VCaP (cell line): ENCODE measurements around the gene CALML3.
A peak's percentile ranks its signal among the peaks of the same experiment; 100 is the strongest.

Experiments used
- H3K27ac ChIP-seq: fragments of 450-650 bp; 2 replicates; pipeline ENCODE4 v1.5.1; 2017
- TF ChIP-seq, protein P1 (sequence below): fragments of 450-650 bp; conservative IDR thresholded peaks from 2 replicates; pipeline ENCODE4 v1.5.1; 2017; ENCODE audit warnings: mild to moderate bottlenecking, moderate library complexity

CALML3 gene

DNA sequence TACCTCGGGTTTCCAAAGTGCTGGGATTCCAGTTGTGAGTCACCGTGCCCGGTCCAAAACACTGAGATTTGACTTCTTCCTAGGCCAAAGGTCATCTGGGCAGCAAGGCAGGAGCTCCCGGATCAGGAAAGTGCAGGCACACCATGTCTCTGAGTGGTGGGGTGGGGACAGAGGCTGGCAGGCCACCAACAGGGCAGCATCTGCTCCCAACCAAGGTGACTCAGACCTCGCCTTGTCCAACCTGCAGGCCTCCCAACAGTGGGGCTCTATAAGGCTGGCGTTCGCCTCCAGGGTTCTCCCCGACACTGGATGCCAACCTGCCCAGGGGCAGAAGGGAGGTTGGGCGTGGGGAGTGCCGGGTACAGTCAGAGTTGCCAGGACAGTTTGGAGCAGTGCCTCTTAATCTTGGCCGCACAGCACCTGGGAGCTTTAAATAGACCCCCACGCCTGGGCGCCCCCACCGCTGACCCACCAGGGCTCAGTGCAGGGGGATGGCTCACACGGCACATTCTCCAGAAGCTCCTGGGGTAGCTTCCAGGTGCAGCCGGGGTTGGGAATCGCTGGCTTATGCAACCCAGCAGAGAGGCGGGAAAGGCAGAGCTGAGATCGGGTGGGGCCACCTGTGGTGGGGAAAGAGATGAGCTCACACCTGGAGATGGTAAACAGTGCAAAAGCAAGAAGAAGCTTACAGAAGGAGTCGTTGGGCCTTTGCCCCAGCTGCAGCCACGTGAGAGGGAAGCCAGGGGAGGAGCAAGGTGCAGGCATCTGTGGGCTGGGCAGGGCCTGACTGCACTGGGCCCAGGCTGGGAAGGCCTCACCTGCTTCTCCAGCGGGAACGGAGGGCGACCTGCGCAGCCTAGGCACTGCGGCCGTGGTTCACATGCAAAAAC, 36.2 kb upstream of the CALML3 start:
- TF ChIP-seq, protein P1, sequence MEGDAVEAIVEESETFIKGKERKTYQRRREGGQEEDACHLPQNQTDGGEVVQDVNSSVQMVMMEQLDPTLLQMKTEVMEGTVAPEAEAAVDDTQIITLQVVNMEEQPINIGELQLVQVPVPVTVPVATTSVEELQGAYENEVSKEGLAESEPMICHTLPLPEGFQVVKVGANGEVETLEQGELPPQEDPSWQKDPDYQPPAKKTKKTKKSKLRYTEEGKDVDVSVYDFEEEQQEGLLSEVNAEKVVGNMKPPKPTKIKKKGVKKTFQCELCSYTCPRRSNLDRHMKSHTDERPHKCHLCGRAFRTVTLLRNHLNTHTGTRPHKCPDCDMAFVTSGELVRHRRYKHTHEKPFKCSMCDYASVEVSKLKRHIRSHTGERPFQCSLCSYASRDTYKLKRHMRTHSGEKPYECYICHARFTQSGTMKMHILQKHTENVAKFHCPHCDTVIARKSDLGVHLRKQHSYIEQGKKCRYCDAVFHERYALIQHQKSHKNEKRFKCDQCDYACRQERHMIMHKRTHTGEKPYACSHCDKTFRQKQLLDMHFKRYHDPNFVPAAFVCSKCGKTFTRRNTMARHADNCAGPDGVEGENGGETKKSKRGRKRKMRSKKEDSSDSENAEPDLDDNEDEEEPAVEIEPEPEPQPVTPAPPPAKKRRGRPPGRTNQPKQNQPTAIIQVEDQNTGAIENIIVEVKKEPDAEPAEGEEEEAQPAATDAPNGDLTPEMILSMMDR, result no peak
- H3K27ac ChIP-seq, result no peak overlapping the region

DNA sequence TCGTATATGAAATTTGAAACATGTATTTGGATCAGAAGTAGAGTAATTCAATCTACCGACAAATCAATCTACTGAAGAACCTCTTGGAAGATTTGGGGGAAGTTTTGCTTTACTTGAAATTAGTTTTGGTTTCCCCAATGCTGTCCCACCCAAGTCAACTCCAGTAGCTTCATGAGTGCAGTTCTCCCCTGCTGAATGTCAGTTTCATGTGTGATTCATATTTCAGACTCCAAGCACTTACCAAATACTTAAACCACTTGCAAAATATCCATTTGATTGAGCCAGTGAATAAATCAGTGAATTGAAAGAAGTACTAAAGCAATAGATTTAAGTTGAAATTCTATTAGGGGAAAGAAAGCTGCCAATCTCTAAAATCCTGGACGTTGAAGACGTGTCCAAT, 34.7 kb upstream of the CALML3 start:
- TF ChIP-seq, protein P1, result no peak

DNA sequence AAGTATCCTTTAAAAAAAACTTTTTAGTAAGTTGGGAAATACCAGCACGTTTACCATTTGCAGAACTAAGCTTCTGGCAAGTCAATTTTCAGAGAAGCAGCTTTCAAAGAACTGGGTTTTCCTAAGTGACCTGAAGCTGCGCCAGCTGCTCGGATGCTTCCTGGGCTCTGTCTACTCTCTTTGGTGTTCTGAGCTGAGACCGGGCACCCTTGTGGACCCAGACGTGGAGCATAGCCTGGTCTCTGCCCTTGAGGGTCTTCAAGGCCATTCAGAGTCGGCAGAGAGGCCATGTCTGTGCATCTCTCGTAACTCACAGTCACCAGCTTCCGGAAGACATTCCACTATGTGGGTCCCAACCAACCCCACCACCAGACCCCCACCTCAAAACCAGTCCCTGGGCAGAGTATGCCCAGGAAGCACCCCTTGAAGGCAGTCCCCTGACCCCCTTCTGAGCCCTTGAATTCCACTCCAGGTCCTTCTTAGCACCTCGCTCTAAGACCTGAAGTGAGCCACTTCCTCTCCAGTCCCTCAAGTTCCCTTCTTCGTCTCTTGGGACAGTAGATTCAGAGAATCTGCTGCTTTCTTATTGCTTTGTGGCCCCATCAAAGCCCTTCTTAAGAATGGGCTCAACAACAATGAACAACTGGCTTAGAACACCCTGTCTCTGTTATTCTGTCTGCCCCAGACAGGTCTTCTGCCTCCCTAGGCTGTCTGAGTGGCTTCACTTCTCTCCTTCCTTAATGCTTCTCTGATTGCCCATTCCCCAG, 33.9 kb upstream of the CALML3 start:
- H3K27ac ChIP-seq, result no peak overlapping the region
- TF ChIP-seq, protein P1, result no peak

More for the DNA sequence above, 34.7 kb upstream of the CALML3 start:
- no peak overlapping the region for H3K27ac ChIP-seq

DNA sequence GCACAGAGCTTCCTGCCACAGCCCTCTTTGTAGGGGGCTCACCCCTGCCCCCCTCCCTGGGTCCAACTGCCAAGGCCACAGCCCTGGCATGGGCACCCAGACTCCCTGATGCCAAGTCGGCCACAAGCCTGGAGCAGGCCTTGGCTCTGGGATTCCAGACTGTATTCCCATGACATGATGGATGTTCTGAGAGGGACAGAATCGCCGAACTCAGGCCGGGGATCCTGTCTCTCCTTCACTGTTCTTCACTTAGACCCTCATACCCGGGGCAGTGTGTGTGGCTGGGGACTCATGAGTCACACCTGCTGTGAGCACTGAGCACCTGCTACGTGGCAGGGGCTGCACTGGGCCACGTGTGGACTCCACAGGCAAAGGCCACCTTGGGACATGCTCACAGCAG, 33.3 kb upstream of the CALML3 start:
- no peak overlapping the region for H3K27ac ChIP-seq
- TF ChIP-seq, protein P1, result no peak

DNA sequence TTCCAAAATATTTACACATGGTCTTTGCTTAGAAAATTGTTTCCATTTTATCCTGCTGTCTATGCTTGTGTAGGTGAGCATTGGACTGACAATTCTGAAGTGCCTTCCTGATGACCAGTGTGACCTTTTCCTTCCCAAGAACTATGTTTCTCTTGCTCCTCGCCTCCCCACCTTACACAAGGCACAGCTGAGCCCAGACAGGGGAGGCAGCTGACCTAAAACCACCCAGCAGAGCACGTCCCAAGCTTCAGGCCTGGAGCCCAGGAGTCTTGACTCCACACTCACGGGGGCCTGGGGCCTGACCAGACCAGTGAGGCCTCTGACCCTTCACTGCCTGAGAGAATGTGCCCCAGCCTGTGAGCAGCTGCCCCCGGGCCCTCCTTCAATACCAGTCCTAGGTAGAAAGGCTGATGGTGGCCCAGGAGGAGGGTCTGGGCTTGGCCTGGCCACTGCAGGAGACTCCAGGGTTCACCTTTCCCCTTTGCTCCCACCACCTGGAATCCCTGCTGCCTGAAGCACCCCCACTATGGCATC, 32.4 kb upstream of the CALML3 start:
- TF ChIP-seq, protein P1, result no peak
- peak overlapping the region; percentile 61; the same call in 1 of the 2 replicates for H3K27ac ChIP-seq

DNA sequence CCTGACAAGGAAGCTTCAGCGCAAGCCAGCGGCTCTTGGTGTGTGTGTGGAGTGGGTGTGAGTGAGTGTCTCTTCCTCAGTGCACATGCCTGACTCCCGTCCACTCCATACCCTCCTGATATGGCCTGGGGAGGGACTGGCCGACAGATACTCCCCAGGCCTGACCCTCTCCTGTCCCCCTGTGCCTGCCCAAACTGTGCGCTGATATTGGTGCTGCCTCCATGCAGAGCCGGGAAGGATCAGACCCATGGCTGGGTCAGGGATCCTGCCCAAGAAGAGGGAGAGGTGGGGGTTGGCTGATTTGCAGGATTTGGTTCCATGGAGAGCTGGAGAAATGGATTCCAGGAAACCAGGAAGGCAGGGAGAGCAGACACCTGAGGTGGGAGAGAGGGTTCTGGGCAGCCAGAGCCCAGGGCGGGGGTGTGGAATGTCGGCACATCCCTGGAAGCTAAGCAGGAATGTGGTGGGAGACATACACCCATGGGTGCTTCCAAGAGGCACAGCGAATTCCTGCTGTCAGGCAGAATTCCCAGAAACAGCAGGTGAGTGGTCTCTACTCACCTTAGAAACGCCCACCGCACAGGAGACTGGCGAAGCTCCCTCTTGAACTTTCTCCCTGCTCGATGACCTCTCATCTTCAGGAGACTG, 31.7 kb upstream of the CALML3 start:
- peak overlapping the region; percentile 61 for H3K27ac ChIP-seq
- TF ChIP-seq, protein P1, result no peak

DNA sequence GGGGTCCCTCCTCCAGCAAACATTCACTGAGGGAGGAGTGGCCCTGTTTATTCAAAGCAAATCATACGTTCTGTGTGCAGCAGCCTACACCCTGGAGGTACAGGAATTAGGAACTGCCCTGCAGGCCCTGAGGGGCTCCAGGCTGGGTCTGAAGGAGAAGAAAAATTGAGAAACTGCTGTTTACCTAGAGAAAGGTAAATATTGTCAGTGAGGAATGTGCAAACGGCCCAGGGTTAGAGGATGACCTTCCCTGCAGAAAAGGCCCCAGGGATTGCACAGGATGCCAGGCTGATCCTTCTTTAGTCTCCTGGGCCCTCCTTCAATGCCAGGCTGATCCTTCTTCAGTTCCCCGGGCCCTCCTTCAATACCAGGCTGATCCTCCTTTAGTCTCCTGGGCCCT, 31.1 kb upstream of the CALML3 start:
- TF ChIP-seq, protein P1, result no peak
- peak overlapping the region; percentile 61 for H3K27ac ChIP-seq
